HepG2 (cell line): ENCODE measurements around the gene FARSB.

Experiments
- EZH2 ChIP-seq: conservative IDR thresholded peaks from 2 replicates; pipeline ENCODE4 v1.6.1; 2012; ENCODE audit warnings: mild to moderate bottlenecking, low read depth, low read length, moderate library complexity
- GZF1 ChIP-seq: sonication (generic); formaldehyde crosslinking; IDR thresholded peaks from 2 replicates; pipeline ENCODE4 v1.5.1; 2020; ENCODE audit warnings: mild to moderate bottlenecking, missing genetic modification reagents
- PAX8 ChIP-seq: sonication (generic); formaldehyde crosslinking; IDR thresholded peaks from 2 replicates; pipeline ENCODE4 v1.8.0; 2022; ENCODE audit warnings: mild to moderate bottlenecking, missing genetic modification reagents, borderline replicate concordance
- PHF21A ChIP-seq: sonication (generic); formaldehyde crosslinking; IDR thresholded peaks from 2 replicates; pipeline ENCODE4 v1.5.0; 2020; ENCODE audit warnings: mild to moderate bottlenecking, missing genetic modification reagents
- SMC3 ChIP-seq: IDR thresholded peaks from 2 replicates; pipeline ENCODE4 v1.6.1; 2011; ENCODE audit warnings: low read length, improper control_type of control experiment
- ZBTB21 ChIP-seq: sonication (generic); formaldehyde crosslinking; IDR thresholded peaks from 2 replicates; pipeline ENCODE4 v1.4.0; 2020; ENCODE audit warnings: missing genetic modification reagents
- ZNF619 ChIP-seq: sonication (generic); formaldehyde crosslinking; IDR thresholded peaks from 2 replicates; pipeline ENCODE4 v1.4.0; 2020; ENCODE audit warnings: mild to moderate bottlenecking, missing genetic modification reagents
- ZNF644 ChIP-seq: IDR thresholded peaks from 2 replicates; pipeline ENCODE4 v1.6.1; 2016; ENCODE audit warnings: low read depth
- ZNF670 ChIP-seq: sonication (generic); formaldehyde crosslinking; IDR thresholded peaks from 2 replicates; pipeline ENCODE4 v1.8.0; 2022; ENCODE audit warnings: mild to moderate bottlenecking, missing genetic modification reagents, borderline replicate concordance
- TF ChIP-seq, protein P1 (sequence below): sonication (generic); formaldehyde crosslinking; IDR thresholded peaks from 2 replicates; pipeline ENCODE4 v1.5.0; 2020; ENCODE audit warnings: mild to moderate bottlenecking, missing genetic modification reagents, moderate library complexity
- TF ChIP-seq, protein P2 (sequence below), 2 experiments: IDR thresholded peaks; 2 replicates each; pipeline ENCODE4 v1.6.1; 2011 to 2012; ENCODE audit warnings: low read length in 2 of 2, borderline replicate concordance in 1 of 2, low read depth in 1 of 2, mild to moderate bottlenecking in 1 of 2, moderate library complexity in 1 of 2
- TF ChIP-seq, protein P3 (sequence below): sonication (generic); formaldehyde crosslinking; IDR thresholded peaks from 2 replicates; pipeline ENCODE4 v1.4.0; 2020; ENCODE audit warnings: low read depth, missing genetic modification reagents

DNA sequence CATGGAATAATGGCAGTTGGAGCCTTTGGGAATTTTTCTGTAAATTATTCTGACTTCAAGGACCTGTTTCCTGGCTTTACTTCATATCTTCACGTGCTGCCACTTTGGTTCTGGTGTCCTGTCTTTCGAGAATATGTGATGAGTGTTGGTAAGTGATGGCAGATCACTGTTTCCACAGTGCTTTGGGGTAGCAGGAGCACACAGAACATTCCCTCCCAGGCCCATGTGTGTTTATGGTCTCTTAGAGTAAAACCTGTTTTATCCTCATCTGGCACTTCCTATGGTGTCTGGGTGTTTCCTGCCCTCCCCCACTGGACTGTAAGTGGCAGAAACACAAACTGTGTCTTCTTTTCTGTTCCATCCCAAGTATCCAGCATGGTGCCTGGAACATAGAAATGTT lies 33.4 kb upstream of the FARSB start:
- TF ChIP-seq SMC3, result no peak
- TF ChIP-seq ZNF644 (CRISPR knock-in tag), result no peak
- no peak for TF ChIP-seq EZH2
- no peak for TF ChIP-seq ZNF619
- TF ChIP-seq PAX8 (CRISPR knock-in tag), result no peak
- TF ChIP-seq, protein P1, sequence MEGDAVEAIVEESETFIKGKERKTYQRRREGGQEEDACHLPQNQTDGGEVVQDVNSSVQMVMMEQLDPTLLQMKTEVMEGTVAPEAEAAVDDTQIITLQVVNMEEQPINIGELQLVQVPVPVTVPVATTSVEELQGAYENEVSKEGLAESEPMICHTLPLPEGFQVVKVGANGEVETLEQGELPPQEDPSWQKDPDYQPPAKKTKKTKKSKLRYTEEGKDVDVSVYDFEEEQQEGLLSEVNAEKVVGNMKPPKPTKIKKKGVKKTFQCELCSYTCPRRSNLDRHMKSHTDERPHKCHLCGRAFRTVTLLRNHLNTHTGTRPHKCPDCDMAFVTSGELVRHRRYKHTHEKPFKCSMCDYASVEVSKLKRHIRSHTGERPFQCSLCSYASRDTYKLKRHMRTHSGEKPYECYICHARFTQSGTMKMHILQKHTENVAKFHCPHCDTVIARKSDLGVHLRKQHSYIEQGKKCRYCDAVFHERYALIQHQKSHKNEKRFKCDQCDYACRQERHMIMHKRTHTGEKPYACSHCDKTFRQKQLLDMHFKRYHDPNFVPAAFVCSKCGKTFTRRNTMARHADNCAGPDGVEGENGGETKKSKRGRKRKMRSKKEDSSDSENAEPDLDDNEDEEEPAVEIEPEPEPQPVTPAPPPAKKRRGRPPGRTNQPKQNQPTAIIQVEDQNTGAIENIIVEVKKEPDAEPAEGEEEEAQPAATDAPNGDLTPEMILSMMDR, result no peak
- TF ChIP-seq, protein P2, sequence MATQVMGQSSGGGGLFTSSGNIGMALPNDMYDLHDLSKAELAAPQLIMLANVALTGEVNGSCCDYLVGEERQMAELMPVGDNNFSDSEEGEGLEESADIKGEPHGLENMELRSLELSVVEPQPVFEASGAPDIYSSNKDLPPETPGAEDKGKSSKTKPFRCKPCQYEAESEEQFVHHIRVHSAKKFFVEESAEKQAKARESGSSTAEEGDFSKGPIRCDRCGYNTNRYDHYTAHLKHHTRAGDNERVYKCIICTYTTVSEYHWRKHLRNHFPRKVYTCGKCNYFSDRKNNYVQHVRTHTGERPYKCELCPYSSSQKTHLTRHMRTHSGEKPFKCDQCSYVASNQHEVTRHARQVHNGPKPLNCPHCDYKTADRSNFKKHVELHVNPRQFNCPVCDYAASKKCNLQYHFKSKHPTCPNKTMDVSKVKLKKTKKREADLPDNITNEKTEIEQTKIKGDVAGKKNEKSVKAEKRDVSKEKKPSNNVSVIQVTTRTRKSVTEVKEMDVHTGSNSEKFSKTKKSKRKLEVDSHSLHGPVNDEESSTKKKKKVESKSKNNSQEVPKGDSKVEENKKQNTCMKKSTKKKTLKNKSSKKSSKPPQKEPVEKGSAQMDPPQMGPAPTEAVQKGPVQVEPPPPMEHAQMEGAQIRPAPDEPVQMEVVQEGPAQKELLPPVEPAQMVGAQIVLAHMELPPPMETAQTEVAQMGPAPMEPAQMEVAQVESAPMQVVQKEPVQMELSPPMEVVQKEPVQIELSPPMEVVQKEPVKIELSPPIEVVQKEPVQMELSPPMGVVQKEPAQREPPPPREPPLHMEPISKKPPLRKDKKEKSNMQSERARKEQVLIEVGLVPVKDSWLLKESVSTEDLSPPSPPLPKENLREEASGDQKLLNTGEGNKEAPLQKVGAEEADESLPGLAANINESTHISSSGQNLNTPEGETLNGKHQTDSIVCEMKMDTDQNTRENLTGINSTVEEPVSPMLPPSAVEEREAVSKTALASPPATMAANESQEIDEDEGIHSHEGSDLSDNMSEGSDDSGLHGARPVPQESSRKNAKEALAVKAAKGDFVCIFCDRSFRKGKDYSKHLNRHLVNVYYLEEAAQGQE (IDR thresholded peaks at IDR 0.05; ENCODE audit: borderline replicate concordance in 1 of 2, low read depth in 1 of 2, low read length in 2 of 2), result no peak
- TF ChIP-seq GZF1 (CRISPR knock-in tag), result no peak
- no peak for TF ChIP-seq ZBTB21 (CRISPR knock-in tag)
- TF ChIP-seq, protein P3, sequence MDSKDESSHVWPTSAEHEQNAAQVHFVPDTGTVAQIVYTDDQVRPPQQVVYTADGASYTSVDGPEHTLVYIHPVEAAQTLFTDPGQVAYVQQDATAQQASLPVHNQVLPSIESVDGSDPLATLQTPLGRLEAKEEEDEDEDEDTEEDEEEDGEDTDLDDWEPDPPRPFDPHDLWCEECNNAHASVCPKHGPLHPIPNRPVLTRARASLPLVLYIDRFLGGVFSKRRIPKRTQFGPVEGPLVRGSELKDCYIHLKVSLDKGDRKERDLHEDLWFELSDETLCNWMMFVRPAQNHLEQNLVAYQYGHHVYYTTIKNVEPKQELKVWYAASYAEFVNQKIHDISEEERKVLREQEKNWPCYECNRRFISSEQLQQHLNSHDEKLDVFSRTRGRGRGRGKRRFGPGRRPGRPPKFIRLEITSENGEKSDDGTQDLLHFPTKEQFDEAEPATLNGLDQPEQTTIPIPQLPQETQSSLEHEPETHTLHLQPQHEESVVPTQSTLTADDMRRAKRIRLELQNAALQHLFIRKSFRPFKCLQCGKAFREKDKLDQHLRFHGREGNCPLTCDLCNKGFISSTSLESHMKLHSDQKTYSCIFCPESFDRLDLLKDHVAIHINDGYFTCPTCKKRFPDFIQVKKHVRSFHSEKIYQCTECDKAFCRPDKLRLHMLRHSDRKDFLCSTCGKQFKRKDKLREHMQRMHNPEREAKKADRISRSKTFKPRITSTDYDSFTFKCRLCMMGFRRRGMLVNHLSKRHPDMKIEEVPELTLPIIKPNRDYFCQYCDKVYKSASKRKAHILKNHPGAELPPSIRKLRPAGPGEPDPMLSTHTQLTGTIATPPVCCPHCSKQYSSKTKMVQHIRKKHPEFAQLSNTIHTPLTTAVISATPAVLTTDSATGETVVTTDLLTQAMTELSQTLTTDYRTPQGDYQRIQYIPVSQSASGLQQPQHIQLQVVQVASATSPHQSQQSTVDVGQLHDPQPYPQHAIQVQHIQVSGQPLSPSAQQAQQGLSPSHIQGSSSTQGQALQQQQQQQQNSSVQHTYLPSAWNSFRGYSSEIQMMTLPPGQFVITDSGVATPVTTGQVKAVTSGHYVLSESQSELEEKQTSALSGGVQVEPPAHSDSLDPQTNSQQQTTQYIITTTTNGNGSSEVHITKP, result no peak
- TF ChIP-seq ZNF670 (CRISPR knock-in tag), result no peak
- no peak for TF ChIP-seq PHF21A
